Keratinocyte (primary cell): Measurements from ENCODE around the gene REXO1. TPM values are rescaled to one million over a fixed set of nuclear protein-coding genes. Genes with fewer than 3 reads are reported as not detected.

ENCODE experiments used
- DNase-seq: peaks from one replicate; pipeline ENCODE4 v3.0.0-alpha.2; 2011; ENCODE audit warnings: low read depth, missing footprints, low spot score
- FAIRE-seq: peaks from 2 replicates; lab custom pipeline; 2011; peaks lifted over from hg19 to GRCh38; lab: Jason Lieb, UNC
- H2AFZ ChIP-seq: 2 replicates; pipeline ENCODE4 v1.6.0; 2012; ENCODE audit warnings: low read length, control low read depth, inconsistent platforms; ENCODE audit not compliant: control insufficient read depth
- H3K27ac ChIP-seq: 2 replicates; pipeline ENCODE4 v1.5.1; 2011; ENCODE audit warnings: low read length; ENCODE audit not compliant: control insufficient read depth, insufficient read depth
- H3K27me3 ChIP-seq: 3 replicates; pipeline ENCODE4 v1.6.0; 2011; ENCODE audit warnings: low read length; ENCODE audit not compliant: control insufficient read depth, insufficient read depth; ENCODE audit errors: extremely low read depth
- H3K36me3 ChIP-seq, 2 experiments: 2 replicates in 1 of 2; 3 replicates in 1 of 2; pipeline ENCODE4 v1.5.1; 2011; ENCODE audit warnings: low read length in 2 of 2, mild to moderate bottlenecking in 1 of 2; ENCODE audit not compliant: control insufficient read depth in 2 of 2, insufficient read depth in 2 of 2; ENCODE audit errors: extremely low read depth in 1 of 2
- H3K4me1 ChIP-seq: 3 replicates; pipeline ENCODE4 v1.5.1; 2011; ENCODE audit warnings: low read length; ENCODE audit not compliant: control insufficient read depth, insufficient read depth; ENCODE audit errors: extremely low read depth
- H3K4me2 ChIP-seq: 3 replicates; pipeline ENCODE4 v1.6.0; 2011; ENCODE audit warnings: low read depth, low read length; ENCODE audit not compliant: control insufficient read depth, insufficient read depth; ENCODE audit errors: extremely low read depth
- H3K4me3 ChIP-seq, 3 experiments: fragments of 200-600 bp in 1 of 3; sonication (generic) in 1 of 3; 2 replicates in 2 of 3; 3 replicates in 1 of 3; pipeline ENCODE4 v1.5.1; 2011 to 2016; ENCODE audit warnings: low read length in 3 of 3, mild to moderate bottlenecking in 3 of 3, control low read depth in 2 of 3, inconsistent platforms in 1 of 3, low read depth in 1 of 3, mixed read lengths in 1 of 3, mixed run types in 1 of 3, moderate library complexity in 1 of 3; ENCODE audit not compliant: control insufficient read depth in 2 of 3, insufficient read depth in 2 of 3; ENCODE audit errors: extremely low read depth in 1 of 3
- H3K79me2 ChIP-seq: 2 replicates; pipeline ENCODE4 v1.6.0; 2012; ENCODE audit warnings: low read length; ENCODE audit not compliant: control insufficient read depth, insufficient read depth
- H3K9ac ChIP-seq: 3 replicates; pipeline ENCODE4 v1.6.0; 2011; ENCODE audit warnings: low read length; ENCODE audit not compliant: control insufficient read depth, insufficient read depth; ENCODE audit errors: extremely low read depth
- H3K9me1 ChIP-seq: 3 replicates; pipeline ENCODE4 v1.6.0; 2011; ENCODE audit warnings: low read length; ENCODE audit not compliant: control insufficient read depth, insufficient read depth; ENCODE audit errors: extremely low read depth
- H3K9me3 ChIP-seq: 2 replicates; pipeline ENCODE4 v1.5.1; 2012; ENCODE audit warnings: low read depth, low read length; ENCODE audit not compliant: control insufficient read depth
- H4K20me1 ChIP-seq: 3 replicates; pipeline ENCODE4 v1.6.0; 2011; ENCODE audit warnings: low read length; ENCODE audit not compliant: control insufficient read depth, insufficient read depth; ENCODE audit errors: extremely low read depth
- CTCF ChIP-seq, 3 experiments: IDR thresholded peaks in 1 of 3; conservative IDR thresholded peaks in 1 of 3; optimal IDR thresholded peaks in 1 of 3; 2 replicates in 2 of 3; 3 replicates in 1 of 3; pipeline versions ENCODE3 to v1.5.1; 2011; ENCODE audit warnings: low read length in 3 of 3, mild to moderate bottlenecking in 3 of 3, moderate library complexity in 2 of 3, control low read depth in 1 of 3, inconsistent platforms in 1 of 3; ENCODE audit not compliant: insufficient read depth in 2 of 3; ENCODE audit errors: extremely low read depth in 1 of 3
- EZH2 ChIP-seq: IDR thresholded peaks from one replicate; pipeline ENCODE4 v1.6.1; 2012; ENCODE audit warnings: inconsistent platforms, mild to moderate bottlenecking, low read length, moderate library complexity
- dilution Hi-C: fragments of 300-500 bp; cut with MboI; formaldehyde crosslinking; loops from one replicate; pipeline ENCODE4 v1.7.0; 2020; ENCODE audit warnings: low sequenced_read_pairs; ENCODE audit not compliant: extremely low pct_ligation_motif_present
- polyA plus RNA-seq, 5 experiments: library from polyadenylated mRNA; depleted of rRNA in 3 of 5; stranded (reverse) in 3 of 5; stranded (forward) in 1 of 5; unstranded in 1 of 5; fragments of >200 nt; gene quantifications; 1 replicate in 1 of 5; 2 replicates in 3 of 5; 3 replicates in 1 of 5; pipeline versions ENCODE4 v1.2.1 to v1.2.3, GENCODE V29; 2011 to 2012; ENCODE audit warnings: missing spikeins in 2 of 5, low read depth in 1 of 5, low replicate concordance in 1 of 5

The REXO1 gene
- polyA plus RNA-seq, 1 donor (not counting 4 experiments of a cell fraction or from before 2014, with no cell fraction given): 6.1 TPM

GRCh38 chr19:1884719-1885334, 36.5 kb upstream of the REXO1 start:
- dilution Hi-C loops: no loop called here
- peaks cover 25% of the 10 kb centered on the region for H4K20me1 ChIP-seq
- TF ChIP-seq CTCF (optimal IDR thresholded peaks at IDR 0.05 in 1 of 3, IDR thresholded peaks at IDR 0.05 in 1 of 3, conservative IDR thresholded peaks at IDR 0.05 in 1 of 3; ENCODE audit: extremely low read depth in 1 of 3, insufficient read depth in 2 of 3, low read length in 3 of 3) (no peak), EZH2 (no peak)
- H3K79me2 ChIP-seq: peaks cover 47% of the 10 kb centered on the region
- peaks cover 5 to 11% of the 10 kb centered on the region in 2 experiments for H3K36me3 ChIP-seq
- H2AFZ ChIP-seq: peak overlapping the region; percentile 37
- H3K9me1 ChIP-seq: peaks cover 6% of the 10 kb centered on the region
- H3K27me3 ChIP-seq: no peaks in the 10 kb centered on the region
- DNase-seq (no peak), FAIRE-seq (no peak)
- peak overlapping the region; percentile 96 for H3K4me2 ChIP-seq
- peaks cover 24% of the 10 kb centered on the region for H3K4me1 ChIP-seq
- peak overlapping the region; percentile 68 to 80 (median 80) for H3K4me3 ChIP-seq
- peak overlapping the region; percentile 84 for H3K9ac ChIP-seq
- peak overlapping the region; percentile 64 for H3K27ac ChIP-seq
- H3K9me3 ChIP-seq: no peaks in the 10 kb centered on the region

- dilution Hi-C loops: no loop called here
- peak overlapping the region; percentile 96 for H3K4me2 ChIP-seq
- H2AFZ ChIP-seq: no peak overlapping the region
- H3K36me3 ChIP-seq: peaks cover 5 to 11% of the 10 kb centered on the region in 2 experiments
- H3K9me3 ChIP-seq: no peaks in the 10 kb centered on the region
- peaks cover 25% of the 10 kb centered on the region for H4K20me1 ChIP-seq
- peak overlapping the region; percentile 84 for H3K9ac ChIP-seq
- H3K4me1 ChIP-seq: peaks cover 24% of the 10 kb centered on the region
- peaks cover 47% of the 10 kb centered on the region for H3K79me2 ChIP-seq
- H3K9me1 ChIP-seq: peaks cover 6% of the 10 kb centered on the region
- no peak for DNase-seq
- FAIRE-seq: no peak
- no peaks in the 10 kb centered on the region for H3K27me3 ChIP-seq
- H3K27ac ChIP-seq: peak overlapping the region; percentile 64
- TF ChIP-seq CTCF (optimal IDR thresholded peaks at IDR 0.05 in 1 of 3, IDR thresholded peaks at IDR 0.05 in 1 of 3, conservative IDR thresholded peaks at IDR 0.05 in 1 of 3; ENCODE audit: extremely low read depth in 1 of 3, insufficient read depth in 2 of 3, low read length in 3 of 3) (no peak), EZH2 (no peak)
- peak overlapping the region; percentile 68 to 80 (median 80) for H3K4me3 ChIP-seq
Measured at GRCh38 chr19:1884291-1884718, 36.0 kb upstream of the REXO1 start.
